ENCODE measurements around the gene GJB5.

GRCh38 chr1:34744851-34745250, 10.0 kb upstream of the GJB5 start:
- TF ChIP-seq, protein P1, sequence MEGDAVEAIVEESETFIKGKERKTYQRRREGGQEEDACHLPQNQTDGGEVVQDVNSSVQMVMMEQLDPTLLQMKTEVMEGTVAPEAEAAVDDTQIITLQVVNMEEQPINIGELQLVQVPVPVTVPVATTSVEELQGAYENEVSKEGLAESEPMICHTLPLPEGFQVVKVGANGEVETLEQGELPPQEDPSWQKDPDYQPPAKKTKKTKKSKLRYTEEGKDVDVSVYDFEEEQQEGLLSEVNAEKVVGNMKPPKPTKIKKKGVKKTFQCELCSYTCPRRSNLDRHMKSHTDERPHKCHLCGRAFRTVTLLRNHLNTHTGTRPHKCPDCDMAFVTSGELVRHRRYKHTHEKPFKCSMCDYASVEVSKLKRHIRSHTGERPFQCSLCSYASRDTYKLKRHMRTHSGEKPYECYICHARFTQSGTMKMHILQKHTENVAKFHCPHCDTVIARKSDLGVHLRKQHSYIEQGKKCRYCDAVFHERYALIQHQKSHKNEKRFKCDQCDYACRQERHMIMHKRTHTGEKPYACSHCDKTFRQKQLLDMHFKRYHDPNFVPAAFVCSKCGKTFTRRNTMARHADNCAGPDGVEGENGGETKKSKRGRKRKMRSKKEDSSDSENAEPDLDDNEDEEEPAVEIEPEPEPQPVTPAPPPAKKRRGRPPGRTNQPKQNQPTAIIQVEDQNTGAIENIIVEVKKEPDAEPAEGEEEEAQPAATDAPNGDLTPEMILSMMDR (IDR thresholded peaks at IDR 0.05): no peak
- no peak for TF ChIP-seq EP300 (IDR thresholded peaks at IDR 0.05)
- no peak for TF ChIP-seq POLR2AphosphoS5 (IDR thresholded peaks at IDR 0.05)

Data from sigmoid colon (tissue), 4 donors.